Heart right ventricle (tissue), 16 donors: ENCODE data around the gene TPH2. TPM values are rescaled to one million over a fixed set of nuclear protein-coding genes. Genes with fewer than 3 reads are reported as not detected.

ENCODE experiments used
- ATAC-seq, 8 donors: fragments of 200-7000 bp; cut with Tn5 transposase; one replicate each; pipeline ENCODE4 v1.9.1; 2020; ENCODE audit warnings: mild to moderate bottlenecking in 8 of 8, moderate library complexity in 8 of 8, moderate number of reproducible peaks in 1 of 8
- DNase-seq, 2 donors: peaks; one replicate each; pipeline ENCODE4 v3.0.0-alpha.2; 2020
- H3K27ac ChIP-seq, 10 donors: fragments of 200-600 bp; sonication (generic) in 2 of 10; one replicate each; pipeline versions ENCODE4 v1.5.0 to v1.8.0; 2020 to 2022; ENCODE audit warnings: mild to moderate bottlenecking in 3 of 10
- H3K27me3 ChIP-seq, 7 donors: fragments of 200-600 bp; one replicate each; pipeline ENCODE4 v1.8.0; 2021 to 2022; ENCODE audit warnings: mild to moderate bottlenecking in 2 of 7
- H3K36me3 ChIP-seq, 9 donors: fragments of 200-600 bp; sonication (generic) in 1 of 9; one replicate each; pipeline versions ENCODE4 v1.5.0 to v1.8.0; 2020 to 2022; ENCODE audit warnings: mild to moderate bottlenecking in 2 of 9
- H3K4me1 ChIP-seq, 9 donors: fragments of 200-600 bp; sonication (generic) in 1 of 9; one replicate each; pipeline versions ENCODE4 v1.5.0 to v1.8.0; 2020 to 2022; ENCODE audit warnings: mild to moderate bottlenecking in 4 of 9
- H3K4me3 ChIP-seq, 10 donors: fragments of 200-600 bp; sonication (generic) in 2 of 10; one replicate each; pipeline versions ENCODE4 v1.5.0 to v1.8.0; 2020 to 2022; ENCODE audit warnings: mild to moderate bottlenecking in 7 of 10, moderate library complexity in 2 of 10
- H3K9me3 ChIP-seq, 11 donors: fragments of 200-600 bp in 10 of 11; sonication (generic) in 2 of 11; one replicate each; pipeline versions ENCODE4 v1.5.0 to v1.8.0; 2013 to 2022; ENCODE audit warnings: mild to moderate bottlenecking in 2 of 11, control low read depth in 1 of 11, moderate library complexity in 1 of 11
- WGBS, 2 donors: extraction: QIAGEN DNeasy Blood & Tissue Kit; methylation state at CpG; one replicate each; pipeline ENCODE4 v1.1.7; 2013; ENCODE audit warnings: inconsistent platforms in 1 of 2; 5-methylcytosine and 5-hydroxymethylcytosine counted together
- intact Hi-C, 10 donors: fragments of 100-400 bp; cut with DNase I; formaldehyde crosslinking; loops; one replicate each; pipeline versions ENCODE4 v1.11.1 to v1.14.2; 2022
- polyA plus RNA-seq, 2 donors: library from polyadenylated mRNA; stranded (reverse); fragments of 200-250 nt; gene quantifications; one replicate each; pipeline ENCODE4 v1.2.3, GENCODE V29; 2013
- total RNA-seq, 10 donors: library from RNA; stranded (reverse); fragmentation: NEBNext Ultra II Directional in 3 of 10; extraction: Animal tissue kit (Norgen Biotek cat#: 25700) in 3 of 10; gene quantifications; one replicate each; pipeline versions ENCODE4 v1.2.1 to v1.2.4, GENCODE V29; 2021 to 2023
- TF ChIP-seq, protein P1 (sequence below), 9 donors: fragments of 200-600 bp; sonication (generic) in 2 of 9; IDR thresholded peaks; one replicate each; pipeline versions ENCODE4 v1.5.0 to v1.8.0; 2021 to 2022; ENCODE audit warnings: antibody characterized with exemption in 9 of 9, mild to moderate bottlenecking in 5 of 9, moderate library complexity in 1 of 9
- donor health status: Arrhythmogenic right ventricular cardiomyopathy.
- donor health status: ischemic (EF 13 %, LVEDD 7.1; RV severe dilation, severe dysfunction).
- donor health status: healthy with polysubstance abuse.
- donor health status: DM: no; HTN: yes; CAD: no.
- donor health status: DM: no; HTN: no; CAD: no.
- donor health status: ischemic (EF 25% LVEDD 6.9; RV normal size, moderate dysfunction).
- donor health status: ischemic (EF 25% LVEDD 5.7; RV mildly dilated, moderate dysfunction).
- donor health status: healthy.
- donor health status: DM: yes; HTN: yes; CAD: no.
- donor health status: Ischemic cardiomyopathy.
- donor health status: ischemic (EF 35%, LVEDD 5.7; RV mildly dilated, moderate dysfunction).
- donor health status: nonischemic (EF 11% LVEDD 7.7; RV severe dilation, severe dysfunction).
- donor health status: DM: yes; HTN: yes; CAD: no.
- donor health status: PGD.
- donor health status: ischemic (EF 29% LVEDD 5.4; RV normal size, mild dysfunction).
- donor health status: nonischemic (EF 23%, LVEDD 6.1; RV moderate dilation, normal function).

TPH2 gene
- total and polyA plus RNA-seq, 12 donors, result not detected

DNA sequence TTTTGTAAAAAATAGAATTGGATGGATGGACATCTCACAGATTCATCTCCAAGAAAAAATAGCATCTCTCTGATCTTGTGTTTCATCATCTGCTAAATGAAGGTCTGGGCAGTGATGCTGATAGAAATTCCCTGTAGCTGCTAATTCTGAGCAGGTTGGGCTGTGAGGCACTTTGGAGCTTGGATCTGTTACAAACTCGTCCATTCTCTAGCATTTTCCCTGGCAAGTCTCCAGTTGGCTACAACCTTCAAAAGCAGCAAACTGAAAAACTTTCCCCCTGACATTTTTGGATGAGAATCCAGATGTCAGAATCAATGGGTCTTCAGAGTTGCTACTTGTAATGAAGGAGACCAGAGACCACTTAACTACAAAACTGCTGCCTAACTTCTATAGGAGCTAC lies 72.7 kb downstream of the TPH2 start:
- DNase-seq, result no peak
- no peak for ATAC-seq
- Histone ChIP-seq H3K27ac (no peak overlapping the region), H3K27me3 (peaks cover 0 to 9% (median 0%) of the 10 kb centered on the region in 7 donors), H3K36me3 (no peaks in the 10 kb centered on the region), H3K4me1 (peaks cover 0 to 11% (median 0%) of the 10 kb centered on the region in 9 donors), H3K9me3 (no peaks in the 10 kb centered on the region), H3K4me3 (no peak overlapping the region)
- intact Hi-C loops, result no loop called here
- TF ChIP-seq, protein P1, sequence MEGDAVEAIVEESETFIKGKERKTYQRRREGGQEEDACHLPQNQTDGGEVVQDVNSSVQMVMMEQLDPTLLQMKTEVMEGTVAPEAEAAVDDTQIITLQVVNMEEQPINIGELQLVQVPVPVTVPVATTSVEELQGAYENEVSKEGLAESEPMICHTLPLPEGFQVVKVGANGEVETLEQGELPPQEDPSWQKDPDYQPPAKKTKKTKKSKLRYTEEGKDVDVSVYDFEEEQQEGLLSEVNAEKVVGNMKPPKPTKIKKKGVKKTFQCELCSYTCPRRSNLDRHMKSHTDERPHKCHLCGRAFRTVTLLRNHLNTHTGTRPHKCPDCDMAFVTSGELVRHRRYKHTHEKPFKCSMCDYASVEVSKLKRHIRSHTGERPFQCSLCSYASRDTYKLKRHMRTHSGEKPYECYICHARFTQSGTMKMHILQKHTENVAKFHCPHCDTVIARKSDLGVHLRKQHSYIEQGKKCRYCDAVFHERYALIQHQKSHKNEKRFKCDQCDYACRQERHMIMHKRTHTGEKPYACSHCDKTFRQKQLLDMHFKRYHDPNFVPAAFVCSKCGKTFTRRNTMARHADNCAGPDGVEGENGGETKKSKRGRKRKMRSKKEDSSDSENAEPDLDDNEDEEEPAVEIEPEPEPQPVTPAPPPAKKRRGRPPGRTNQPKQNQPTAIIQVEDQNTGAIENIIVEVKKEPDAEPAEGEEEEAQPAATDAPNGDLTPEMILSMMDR (IDR thresholded peaks at IDR 0.05), result no peak
- WGBS, 2 donors, result 6 to 12% methylated on average over 1 of the region's 1 CpG

DNA sequence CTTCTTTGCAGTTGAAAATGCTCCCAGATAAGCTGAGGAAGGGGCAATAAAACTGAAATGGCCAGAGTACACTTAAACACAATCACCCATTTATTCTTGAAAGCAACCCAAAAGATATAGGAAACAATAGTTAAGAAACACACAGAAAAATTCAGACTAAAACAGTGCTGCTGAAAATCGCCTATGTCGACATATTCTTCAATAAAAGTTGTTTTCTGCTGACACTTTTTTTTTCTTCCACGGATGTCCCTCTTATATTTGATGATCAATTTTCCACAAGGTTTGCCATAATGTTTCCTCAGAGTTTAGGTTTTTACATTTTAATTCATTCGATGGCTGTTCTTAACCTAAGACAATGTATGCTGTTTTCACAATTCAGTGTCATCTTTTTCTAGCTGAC lies 74.2 kb downstream of the TPH2 start:
- intact Hi-C loops, result no loop called here
- 66 to 90% methylated on average over 4 of the region's 4 CpGs for WGBS, 2 donors
- Histone ChIP-seq H3K36me3 (no peaks in the 10 kb centered on the region), H3K27me3 (peaks cover 0 to 2% (median 0%) of the 10 kb centered on the region in 7 donors), H3K4me1 (peaks cover 0 to 11% (median 0%) of the 10 kb centered on the region in 9 donors), H3K9me3 (no peaks in the 10 kb centered on the region), H3K27ac (no peak overlapping the region), H3K4me3 (no peak overlapping the region)
- DNase-seq (no peak), ATAC-seq (no peak)
- TF ChIP-seq, protein P1 (IDR thresholded peaks at IDR 0.05), result no peak

- TF ChIP-seq, protein P1 (IDR thresholded peaks at IDR 0.05), result no peak
- Histone ChIP-seq H3K4me3 (no peak overlapping the region), H3K4me1 (peaks cover 0 to 5% (median 0%) of the 10 kb centered on the region in 9 donors), H3K36me3 (no peaks in the 10 kb centered on the region), H3K9me3 (no peaks in the 10 kb centered on the region), H3K27me3 (no peaks in the 10 kb centered on the region), H3K27ac (no peak overlapping the region)
- no peak for DNase-seq
- WGBS, 2 donors, result 68 to 75% methylated on average over 1 of the region's 1 CpG
- no peak for ATAC-seq
- intact Hi-C loops, result no loop called here
These were observed 77.2 kb downstream of the TPH2 start for GRCh38 chr12:72015895-72016294.

DNA sequence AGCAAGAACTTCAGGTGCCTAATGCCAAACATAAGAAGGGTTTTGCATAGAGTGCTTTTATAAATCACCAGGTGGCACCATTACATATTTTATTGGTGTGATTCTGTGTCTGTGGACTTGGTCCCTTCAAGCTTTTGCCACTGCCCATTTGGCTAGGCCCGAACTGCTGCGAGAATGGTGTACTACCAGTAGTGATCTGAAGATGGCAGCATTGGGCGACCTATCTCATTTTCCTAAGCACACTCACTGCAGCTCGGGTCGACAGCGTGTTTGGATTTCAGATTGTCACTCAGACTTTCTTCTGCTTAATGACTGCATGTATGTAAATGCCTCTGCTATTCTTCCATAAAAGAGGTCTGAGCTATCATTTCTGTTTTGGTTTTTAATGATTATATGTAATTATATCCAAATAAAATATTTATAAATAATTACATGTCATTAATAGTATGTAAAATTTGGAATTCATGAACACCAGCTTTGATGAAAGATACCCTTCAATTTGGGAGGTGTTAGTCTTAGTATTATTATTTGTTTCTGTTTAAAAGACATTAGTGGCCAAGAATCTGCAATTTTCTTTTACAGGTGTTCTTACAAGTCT lies 78.5 kb downstream of the TPH2 start:
- H3K4me1 ChIP-seq, result no peaks in the 10 kb centered on the region
- peak; percentile 14 to 41 for DNase-seq
- H3K27me3 ChIP-seq, result no peaks in the 10 kb centered on the region
- no peaks in the 10 kb centered on the region for H3K9me3 ChIP-seq
- TF ChIP-seq, protein P1 (IDR thresholded peaks at IDR 0.05), result peak; percentile 57 to 86 (median 79)
- no peaks in the 10 kb centered on the region for H3K36me3 ChIP-seq
- WGBS, 2 donors, result 0 to 2% methylated on average over 6 of the region's 6 CpGs
- intact Hi-C loops, result no loop called here
- peak; percentile 65 to 89 (median 80) for ATAC-seq
- H3K4me3 ChIP-seq, result no peak overlapping the region
- H3K27ac ChIP-seq, result no peak overlapping the region
